ENCODE measurements around the gene HTRA3. TPM values are rescaled to one million over a fixed set of nuclear protein-coding genes. Genes with fewer than 3 reads are reported as not detected.

Gene HTRA3
- total and polyA plus RNA-seq, 2 of the 8 experiments (the other 6 are each of a cell fraction or from before 2014, with no cell fraction given): 3.2 to 5.8 TPM

GRCh38 chr4:8291701-8292477, 22.3 kb downstream of the HTRA3 start:
- Histone ChIP-seq H3K56ac (replicated peaks; ENCODE audit: insufficient read length, low read depth, low read length) (no peak overlapping the region), H2BK20ac (ENCODE audit: low read length) (no peak overlapping the region), H2BK5ac (ENCODE audit: low read depth, low read length) (no peak overlapping the region), H3K14ac (ENCODE audit: insufficient read length) (no peak overlapping the region), H3K9me3 (ENCODE audit: insufficient read depth in 2 of 2, low read depth in 1 of 2, low read length in 1 of 2) (0 out of 4 replicates have a peak, but pooled peaks cover 0 to 2% of the 10 kb centered on the region in 2 experiments), H3K18ac (ENCODE audit: extremely low read depth, low read length) (no peak overlapping the region), H3K9ac (replicated peaks in 1 of 4; ENCODE audit: extremely low read depth in 1 of 4, low read depth in 3 of 4, low read length in 3 of 4) (no peak overlapping the region), H3K23ac (ENCODE audit: insufficient read length) (no peak overlapping the region), H3K36me3 (ENCODE audit: control insufficient read depth in 2 of 4, insufficient read depth in 4 of 4, low read length in 3 of 4) (no peaks in the 10 kb centered on the region), H3K27me3 (replicated peaks in 1 of 4; ENCODE audit: control insufficient read depth in 3 of 4, extremely low read depth in 1 of 4, insufficient read depth in 3 of 4, low read length in 3 of 4) (no peaks in the 10 kb centered on the region), H3K4me1 (replicated peaks in 1 of 4; ENCODE audit: control insufficient read depth in 3 of 4, insufficient read depth in 4 of 4, low read length in 3 of 4) (no peaks in the 10 kb centered on the region), H2AFZ (ENCODE audit: low read length) (no peak overlapping the region), H3K4me3 (ENCODE audit: extremely low read depth in 1 of 4, insufficient read depth in 2 of 4, low read depth in 3 of 4, low read length in 4 of 4) (no peak overlapping the region), H4K5ac (ENCODE audit: insufficient read length, low read depth, low read length) (no peak overlapping the region), H2AK5ac (ENCODE audit: low read depth, low read length) (no peak overlapping the region), H3K4ac (replicated peaks; ENCODE audit: insufficient read length, low read depth, low read length) (no peak overlapping the region), H3K27ac (ENCODE audit: low read depth, low read length) (no peak overlapping the region), H4K91ac (replicated peaks; ENCODE audit: insufficient read length, low read length) (no peak overlapping the region), H2BK12ac (ENCODE audit: low read depth, low read length) (no peak overlapping the region), H2BK120ac (replicated peaks; ENCODE audit: low read depth, low read length) (no peak overlapping the region), H4K8ac (ENCODE audit: extremely low read depth, insufficient read depth, low read length) (no peak overlapping the region), H3K79me1 (ENCODE audit: low read depth, low read length) (no peaks in the 10 kb centered on the region), H4K20me1 (replicated peaks in 1 of 2; ENCODE audit: control insufficient read depth in 1 of 2, insufficient read depth in 2 of 2, low read length in 2 of 2) (peaks cover 0 to 2% of the 10 kb centered on the region in 2 experiments), H3K4me2 (ENCODE audit: insufficient read depth in 1 of 2, low read depth in 2 of 2, low read length in 2 of 2) (no peak overlapping the region), H2BK15ac (ENCODE audit: low read length) (no peak overlapping the region), H3K79me2 (ENCODE audit: control insufficient read depth in 1 of 2, insufficient read depth in 2 of 2, low read length in 2 of 2) (no peaks in the 10 kb centered on the region), H3K23me2 (ENCODE audit: low read depth, low read length) (peaks cover 5% of the 10 kb centered on the region; the same call in 1 of the 2 replicates)
- CTCF ChIA-PET (ENCODE audit: partially characterized antibody): interaction anchor here (0.7 to 3.3 kb wide), 13 partner anchors 8 to 161 kb away, joined by 3 to 25 read pairs (median 6); no protein-coding TSS in a partner anchor
- no peak for DNase-seq (ENCODE audit: low read depth in 1 of 2, low spot score in 2 of 2)
- POLR2A ChIA-PET (ENCODE audit: partially characterized antibody): interaction anchor here (1.2 kb wide), 1 partner anchor 110 kb away, joined by 3 read pairs; no protein-coding TSS in a partner anchor
- FAIRE-seq: no peak
- WGBS, 2 experiments (ENCODE audit: extremely low coverage in 1 of 2, insufficient coverage in 1 of 2, insufficient read length in 1 of 2, insufficient replicate concordance in 2 of 2, low coverage in 1 of 2, low lambda C conversion rate in 2 of 2, missing lambda C conversion rate in 1 of 2): 92% methylated on average over 19 of the region's 19 CpGs; no CpG with 5 or more reads in 1 of the 2 experiments
- TF ChIP-seq, protein P1, sequence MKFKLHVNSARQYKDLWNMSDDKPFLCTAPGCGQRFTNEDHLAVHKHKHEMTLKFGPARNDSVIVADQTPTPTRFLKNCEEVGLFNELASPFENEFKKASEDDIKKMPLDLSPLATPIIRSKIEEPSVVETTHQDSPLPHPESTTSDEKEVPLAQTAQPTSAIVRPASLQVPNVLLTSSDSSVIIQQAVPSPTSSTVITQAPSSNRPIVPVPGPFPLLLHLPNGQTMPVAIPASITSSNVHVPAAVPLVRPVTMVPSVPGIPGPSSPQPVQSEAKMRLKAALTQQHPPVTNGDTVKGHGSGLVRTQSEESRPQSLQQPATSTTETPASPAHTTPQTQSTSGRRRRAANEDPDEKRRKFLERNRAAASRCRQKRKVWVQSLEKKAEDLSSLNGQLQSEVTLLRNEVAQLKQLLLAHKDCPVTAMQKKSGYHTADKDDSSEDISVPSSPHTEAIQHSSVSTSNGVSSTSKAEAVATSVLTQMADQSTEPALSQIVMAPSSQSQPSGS (IDR thresholded peaks at IDR 0.05; ENCODE audit: low read length): no peak

Measured in H1 (cell line).